GM18502 (cell line): ENCODE measurements around the gene GATA3.

ENCODE experiments used
- ATAC-seq: cut with Tn5 transposase; IDR thresholded peaks from one replicate; pipeline ENCODE4 v1.9.1; 2021; ENCODE audit warnings: mild to moderate bottlenecking; ENCODE audit not compliant: unreplicated experiment, poor library complexity

GATA3 gene

DNA sequence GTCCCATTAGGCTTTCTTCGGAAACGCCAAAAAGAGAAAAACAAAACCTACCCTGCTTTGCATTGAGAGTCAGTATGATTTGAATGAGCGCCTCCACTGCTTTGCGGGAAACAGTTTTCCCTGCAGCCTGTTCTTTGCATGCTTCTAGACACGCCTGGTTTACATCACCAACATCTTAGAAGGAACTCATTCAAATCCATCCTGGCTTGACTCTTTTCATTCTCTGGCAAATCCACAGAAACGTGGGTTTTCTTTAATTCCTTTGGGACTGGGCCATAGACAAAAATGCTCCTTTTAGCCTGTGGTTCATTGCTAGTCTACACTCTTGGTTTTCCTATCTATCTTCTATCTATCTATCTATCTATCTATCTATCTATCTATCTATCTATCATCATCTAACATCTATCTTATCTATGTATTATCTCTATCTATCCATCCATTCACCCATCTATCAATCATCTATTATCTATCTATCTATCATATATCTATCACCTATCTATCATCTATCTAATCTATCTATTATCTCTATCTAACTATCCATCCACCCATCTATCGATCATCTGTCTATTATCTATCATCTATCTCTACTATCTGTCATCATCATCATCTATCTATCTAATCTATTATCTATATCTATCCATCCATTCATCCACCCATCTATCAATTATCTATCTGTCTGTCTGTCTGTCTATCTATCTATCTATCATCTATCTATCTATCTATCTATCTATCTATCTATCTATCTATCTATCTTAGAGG is 68.3 kb downstream of the GATA3 start:
- ATAC-seq, result no peak

DNA sequence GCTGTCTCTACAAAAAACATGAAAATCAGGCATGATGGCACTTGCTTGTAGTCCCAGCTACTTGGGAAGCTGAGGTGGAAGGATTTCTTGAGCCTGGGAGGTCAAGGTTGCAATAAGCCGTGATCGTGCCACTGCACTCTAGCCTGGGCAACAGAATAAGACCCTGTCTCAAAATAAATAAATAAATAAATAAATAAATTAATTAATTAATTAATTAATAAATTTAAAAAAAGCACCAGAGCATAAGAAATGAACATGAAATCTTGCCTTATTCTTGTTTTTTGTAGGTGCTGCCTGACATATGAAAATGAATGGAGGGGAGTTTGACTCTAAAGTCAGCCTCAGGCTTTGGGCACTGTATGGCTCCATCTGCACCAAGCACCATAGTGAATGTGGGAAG is 69.9 kb downstream of the GATA3 start:
- ATAC-seq, result no peak
